Spleen (tissue), 7 donors: Measurements from ENCODE around the gene PDE4D.

ENCODE experiments used
- CTCF ChIP-seq, 11 experiments: fragments of 200-600 bp in 7 of 11; fragments of 450-650 bp in 4 of 11; sonication (generic) in 4 of 11; IDR thresholded peaks in 8 of 11; conservative IDR thresholded peaks in 3 of 11; 1 replicate in 7 of 11; 2 replicates in 4 of 11; pipeline versions ENCODE4 v1.4.0 to v1.8.0; 2016 to 2021; ENCODE audit warnings: antibody characterized with exemption in 11 of 11, inconsistent platforms in 4 of 11, mild to moderate bottlenecking in 1 of 11
- POLR2A ChIP-seq, 3 donors: fragments of 450-650 bp; IDR thresholded peaks; one replicate each; pipeline ENCODE4 v1.5.1; 2017; ENCODE audit warnings: antibody characterized with exemption in 3 of 3, mild to moderate bottlenecking in 1 of 3
- donor health status: DM: no; HTN: no; CAD: no; lungs with moderate emphysema.
- donor health status: DM: no; HTN: no; CAD: no.
- donor health status: DM: no; HTN: no; CAD: no.

DNA sequence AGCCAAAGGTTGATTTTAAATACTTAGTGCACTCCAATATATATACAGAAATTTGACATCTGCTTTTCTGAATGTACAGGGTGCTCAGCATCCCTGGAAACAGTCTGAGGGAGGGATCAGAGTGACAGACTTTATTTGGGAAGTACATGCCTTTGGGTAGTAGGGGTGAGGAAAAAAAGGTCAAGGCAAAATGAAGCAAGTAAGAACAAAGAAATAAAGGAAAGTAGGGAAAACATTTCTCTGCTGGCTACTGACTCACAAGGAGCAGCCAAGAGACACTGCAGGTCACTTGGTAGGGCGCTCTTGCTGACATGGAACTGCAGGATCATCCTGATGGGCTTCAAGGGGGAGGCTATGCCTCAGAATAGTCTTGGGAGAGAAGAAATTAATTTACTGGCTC lies 929.7 kb downstream of the PDE4D start:
- no peak for TF ChIP-seq POLR2A (IDR thresholded peaks at IDR 0.05)
- no peak for TF ChIP-seq CTCF (IDR thresholded peaks at IDR 0.05 in 8 of 11, conservative IDR thresholded peaks at IDR 0.05 in 3 of 11)
